Measurements from ENCODE around the gene RSPH6A.

RSPH6A gene

DNA sequence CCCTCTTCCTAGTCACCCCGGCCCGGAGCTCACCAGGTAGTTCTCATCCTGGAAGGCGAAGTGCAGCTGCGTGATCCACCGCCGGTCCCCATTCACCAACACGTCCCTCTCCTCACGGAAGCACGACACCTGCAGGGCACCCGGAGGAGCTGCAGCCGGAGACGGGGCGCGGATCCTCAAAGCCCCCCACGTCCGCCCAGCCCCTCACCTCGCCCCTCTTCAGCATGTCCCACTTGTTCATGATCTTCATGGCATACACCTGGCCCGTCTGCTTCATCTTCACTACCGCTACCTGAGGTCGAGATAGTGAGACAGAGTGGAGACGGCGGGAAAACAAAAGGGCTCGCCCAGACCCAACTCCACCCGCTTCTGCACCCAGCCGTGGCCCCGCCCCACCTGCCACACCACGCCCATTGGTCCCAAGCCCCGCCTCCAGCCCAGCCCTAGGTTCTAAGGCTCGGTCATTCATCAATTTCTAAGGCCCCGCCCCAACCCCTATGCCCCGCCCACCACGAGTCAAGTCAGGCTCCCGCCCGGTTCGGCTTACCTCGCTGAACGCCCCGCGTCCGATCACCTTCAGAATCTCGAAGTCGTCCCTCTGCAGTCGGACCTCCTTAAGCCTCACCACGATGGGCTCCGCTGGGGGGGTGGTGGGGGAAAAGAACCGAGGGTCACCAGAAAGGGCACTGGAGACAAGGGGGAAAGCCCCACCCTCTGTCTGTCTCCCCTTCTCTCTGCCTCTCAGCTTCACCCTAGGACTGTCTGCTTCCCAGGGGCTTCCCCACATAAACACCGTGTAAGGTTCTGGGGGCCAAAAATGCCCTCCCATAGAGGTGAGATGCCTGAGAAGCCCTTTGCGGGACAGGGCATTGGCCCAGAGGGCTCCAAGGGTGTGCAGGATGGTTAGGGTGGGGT, 35.6 kb downstream of the RSPH6A start:
- DNase-seq, result peak; percentile 52

DNA sequence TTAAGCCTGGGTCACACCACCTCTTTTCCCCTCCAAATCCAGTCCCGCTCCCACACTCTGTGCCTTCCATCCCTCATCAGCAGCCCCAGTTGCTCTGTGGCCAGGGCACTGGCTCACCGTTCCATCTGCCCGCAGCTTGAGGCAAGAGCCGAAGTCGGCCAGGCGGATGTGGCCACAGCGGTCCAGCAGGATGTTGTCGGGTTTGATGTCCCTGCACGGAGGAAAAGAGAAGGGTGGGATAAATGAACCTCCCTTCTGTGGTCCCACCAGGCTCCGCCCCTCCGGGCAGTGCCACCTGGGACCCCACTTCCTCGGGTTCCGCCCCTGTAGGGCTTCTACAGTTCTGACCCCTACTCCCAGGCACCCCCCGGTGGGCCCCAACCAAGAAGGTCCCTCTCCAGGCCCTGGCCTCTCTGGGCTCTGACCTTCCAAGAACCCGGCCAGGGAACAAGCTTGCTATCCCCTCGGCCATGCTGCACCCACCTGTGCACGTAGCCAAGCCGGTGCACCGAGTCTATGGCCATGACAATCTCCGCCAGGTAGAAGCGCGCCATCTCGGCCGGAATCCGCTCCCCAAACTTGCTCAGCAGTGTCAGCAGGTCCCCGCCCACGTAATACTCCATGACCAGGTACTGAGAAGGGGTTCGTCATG, 37.0 kb downstream of the RSPH6A start:
- DNase-seq, result no peak

DNA sequence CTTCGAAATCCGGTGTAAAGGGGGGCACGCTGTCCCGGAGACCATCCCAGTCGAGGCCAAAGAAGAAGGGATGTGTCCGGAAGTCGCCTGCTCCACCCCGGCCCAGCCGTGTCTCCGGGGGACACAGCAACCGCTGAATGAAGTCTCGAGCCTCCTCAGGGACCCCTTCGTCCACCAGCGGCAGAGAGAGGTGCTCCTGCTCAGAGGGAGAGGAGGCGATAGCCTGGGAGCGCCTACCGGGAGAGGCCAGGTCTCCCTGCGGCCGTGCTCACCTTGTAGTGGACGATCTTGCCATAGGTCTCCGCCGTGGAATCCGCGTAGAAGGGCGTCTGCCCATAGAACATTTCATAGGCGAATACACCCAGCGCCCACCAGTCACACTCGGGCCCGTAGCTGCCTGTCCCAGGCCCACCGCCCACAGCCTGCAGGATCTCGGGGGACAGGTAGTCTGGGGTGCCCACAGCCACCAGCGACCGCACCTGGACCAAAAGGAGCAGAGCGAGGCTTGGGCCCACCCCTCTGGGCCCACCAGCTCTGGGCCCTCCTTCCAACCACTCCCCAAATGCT, 37.6 kb downstream of the RSPH6A start:
- no peak for DNase-seq

DNA sequence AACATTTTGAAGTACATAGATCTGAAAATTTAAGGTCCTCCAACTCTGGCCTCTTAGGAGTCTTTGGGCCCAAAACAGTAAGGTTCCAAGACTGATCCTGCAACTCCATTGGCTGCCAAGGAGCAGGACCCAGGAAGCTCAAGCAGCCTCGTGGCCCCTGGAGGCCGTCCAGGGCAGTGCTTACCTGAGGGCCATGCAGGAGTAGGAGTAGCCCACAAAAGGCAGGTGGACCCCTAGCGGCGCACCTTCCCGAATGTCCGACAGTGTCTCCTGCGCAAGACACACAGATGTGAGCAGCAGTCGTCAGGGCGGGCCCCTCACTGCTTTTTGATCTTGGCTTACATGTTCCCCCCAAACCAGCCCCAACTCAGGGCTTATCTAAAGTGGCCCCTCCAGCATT, 40.3 kb downstream of the RSPH6A start:
- no peak for DNase-seq

DNA sequence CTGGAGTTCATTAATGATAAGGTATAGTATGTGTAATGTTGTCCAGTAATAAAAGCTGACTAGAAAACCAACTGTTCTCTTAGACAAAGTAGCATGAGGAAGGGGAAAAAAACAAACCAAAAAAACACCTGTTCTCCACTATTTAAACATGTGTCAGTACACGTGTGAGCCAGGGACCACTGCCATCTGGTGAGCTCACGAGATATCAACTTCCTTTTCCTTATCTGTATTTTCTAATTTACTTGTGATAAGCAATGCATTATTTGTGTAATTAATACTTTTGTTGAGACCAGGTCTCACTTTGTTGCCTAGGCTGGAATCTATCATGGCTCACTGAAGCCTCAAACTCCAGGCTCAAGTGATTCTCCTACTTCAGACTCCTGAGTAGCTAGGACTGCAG, 41.7 kb downstream of the RSPH6A start:
- DNase-seq, result no peak

DNA sequence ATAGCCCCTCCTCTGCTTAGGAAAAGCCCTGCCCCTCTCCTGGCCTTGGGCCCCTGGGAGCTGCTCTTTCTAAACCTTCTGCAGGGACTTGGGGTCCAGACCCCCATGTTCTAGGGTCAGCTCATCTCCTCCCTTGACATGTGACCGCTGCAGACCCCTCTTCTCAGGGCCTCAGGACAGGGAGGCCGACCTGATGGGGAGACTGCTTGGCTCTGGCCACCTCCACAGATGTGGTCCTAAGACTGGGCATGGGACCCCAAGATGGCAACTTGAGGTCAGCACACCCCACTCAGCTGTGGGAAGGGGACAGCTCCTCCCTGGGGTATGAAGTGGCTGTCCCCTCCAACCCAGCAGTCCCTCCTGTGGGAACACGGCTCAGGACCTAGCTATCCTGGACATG, 42.2 kb downstream of the RSPH6A start:
- no peak for DNase-seq

DNA sequence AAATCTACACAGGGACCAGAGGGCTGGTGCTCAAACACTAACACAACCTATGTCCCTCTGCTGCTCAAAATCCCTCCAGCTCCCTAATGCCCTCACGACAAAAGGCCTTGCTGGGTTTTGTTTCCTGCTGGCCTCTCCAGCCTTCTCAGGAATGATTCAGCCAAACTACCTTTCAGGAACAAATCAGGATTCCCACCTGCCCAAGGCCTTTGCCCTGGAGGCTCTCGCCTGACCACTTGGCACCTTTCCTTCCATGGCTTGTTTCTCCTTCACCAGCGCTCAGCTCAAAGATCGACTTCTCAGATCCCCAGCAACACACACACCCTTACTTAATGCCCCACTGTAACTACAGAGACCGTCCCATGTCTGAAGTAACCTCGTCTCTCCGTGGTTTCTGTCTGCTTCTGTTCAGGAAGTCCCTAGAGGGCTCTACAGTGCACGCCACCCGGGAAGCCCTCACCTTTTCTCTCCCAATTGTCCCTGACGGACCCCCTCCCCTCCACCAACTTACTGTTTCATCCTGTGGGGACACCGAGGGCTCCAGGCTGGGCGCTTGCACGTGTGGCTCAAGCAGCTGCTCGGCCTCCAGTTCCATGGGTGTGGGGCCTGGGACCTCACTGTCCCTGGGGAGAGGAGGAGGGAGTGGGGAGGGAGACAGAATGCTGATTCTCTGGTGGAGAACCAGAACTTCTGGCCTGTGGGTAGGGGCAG, 42.8 kb downstream of the RSPH6A start:
- DNase-seq, result no peak

DNA sequence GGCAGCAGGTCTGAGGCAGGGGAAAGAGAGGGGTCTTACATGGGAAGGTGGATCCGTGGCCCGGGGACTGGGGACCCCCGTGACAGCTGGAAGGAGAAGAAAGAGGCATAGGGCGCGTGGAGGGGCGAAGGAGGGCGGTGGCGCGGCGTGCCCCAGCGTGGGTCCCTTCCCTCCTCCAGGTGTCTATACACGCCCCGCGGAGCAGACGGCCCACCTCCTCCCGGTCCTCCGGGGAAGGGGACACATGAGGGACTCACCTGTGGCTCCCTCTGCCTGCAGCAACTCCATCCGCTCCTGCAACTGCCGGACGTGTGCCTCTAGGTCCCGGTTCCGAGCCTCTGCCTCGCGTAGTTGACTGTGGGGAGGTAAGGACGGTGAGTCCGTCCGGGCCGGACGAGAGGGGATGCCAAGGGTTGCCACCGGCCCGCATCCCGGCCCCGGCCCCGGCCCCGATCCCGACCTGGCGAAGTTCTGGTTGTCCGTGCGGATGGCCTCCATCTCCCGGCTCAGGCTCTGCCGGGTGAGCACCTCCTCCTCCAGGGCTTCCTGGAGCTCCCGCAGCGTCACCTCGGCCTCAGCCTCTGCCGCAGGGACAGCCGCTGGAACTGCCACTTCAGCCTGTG, 43.7 kb downstream of the RSPH6A start:
- no peak for DNase-seq

DNA sequence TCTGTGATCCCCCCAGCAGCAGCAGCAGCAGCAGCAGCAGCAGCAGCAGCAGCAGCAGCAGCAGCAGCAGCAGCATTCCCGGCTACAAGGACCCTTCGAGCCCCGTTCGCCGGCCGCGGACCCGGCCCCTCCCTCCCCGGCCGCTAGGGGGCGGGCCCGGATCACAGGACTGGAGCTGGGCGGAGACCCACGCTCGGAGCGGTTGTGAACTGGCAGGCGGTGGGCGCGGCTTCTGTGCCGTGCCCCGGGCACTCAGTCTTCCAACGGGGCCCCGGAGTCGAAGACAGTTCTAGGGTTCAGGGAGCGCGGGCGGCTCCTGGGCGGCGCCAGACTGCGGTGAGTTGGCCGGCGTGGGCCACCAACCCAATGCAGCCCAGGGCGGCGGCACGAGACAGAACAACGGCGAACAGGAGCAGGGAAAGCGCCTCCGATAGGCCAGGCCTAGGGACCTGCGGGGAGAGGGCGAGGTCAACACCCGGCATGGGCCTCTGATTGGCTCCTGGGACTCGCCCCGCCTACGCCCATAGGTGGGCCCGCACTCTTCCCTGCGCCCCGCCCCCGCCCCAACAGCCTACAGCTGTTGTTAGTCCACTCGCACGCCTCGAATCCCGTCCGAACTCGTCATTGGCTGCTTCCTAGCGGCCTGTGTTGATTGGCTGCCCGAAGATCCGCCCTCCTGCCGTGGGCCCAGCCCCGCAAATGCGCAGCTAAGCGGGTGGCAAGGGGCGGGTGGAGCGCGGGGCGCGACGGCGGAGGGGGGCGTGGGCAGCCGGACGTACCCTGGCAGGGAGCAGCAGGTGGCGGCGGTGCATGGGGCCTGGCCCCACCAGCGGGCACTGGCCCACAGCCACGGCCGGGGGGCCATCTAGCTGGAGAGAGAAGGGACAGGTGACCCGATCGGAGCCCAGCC, 44.7 kb downstream of the RSPH6A start:
- peak; percentile 89 for DNase-seq

DNA sequence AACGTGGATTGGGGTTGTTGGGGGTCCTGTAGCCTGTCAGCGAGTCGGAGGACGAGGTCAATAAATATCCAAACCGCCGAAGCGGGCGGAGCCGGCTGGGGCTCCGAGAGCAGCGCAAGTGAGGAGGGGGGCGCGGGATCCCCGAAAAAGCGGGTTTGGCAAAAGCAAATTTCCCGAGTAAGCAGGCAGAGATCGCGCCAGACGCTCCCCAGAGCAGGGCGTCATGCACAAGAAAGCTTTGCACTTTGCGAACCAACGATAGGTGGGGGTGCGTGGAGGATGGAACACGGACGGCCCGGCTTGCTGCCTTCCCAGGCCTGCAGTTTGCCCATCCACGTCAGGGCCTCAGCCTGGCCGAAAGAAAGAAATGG, 45.3 kb downstream of the RSPH6A start:
- DNase-seq, result peak; percentile 31

DNA sequence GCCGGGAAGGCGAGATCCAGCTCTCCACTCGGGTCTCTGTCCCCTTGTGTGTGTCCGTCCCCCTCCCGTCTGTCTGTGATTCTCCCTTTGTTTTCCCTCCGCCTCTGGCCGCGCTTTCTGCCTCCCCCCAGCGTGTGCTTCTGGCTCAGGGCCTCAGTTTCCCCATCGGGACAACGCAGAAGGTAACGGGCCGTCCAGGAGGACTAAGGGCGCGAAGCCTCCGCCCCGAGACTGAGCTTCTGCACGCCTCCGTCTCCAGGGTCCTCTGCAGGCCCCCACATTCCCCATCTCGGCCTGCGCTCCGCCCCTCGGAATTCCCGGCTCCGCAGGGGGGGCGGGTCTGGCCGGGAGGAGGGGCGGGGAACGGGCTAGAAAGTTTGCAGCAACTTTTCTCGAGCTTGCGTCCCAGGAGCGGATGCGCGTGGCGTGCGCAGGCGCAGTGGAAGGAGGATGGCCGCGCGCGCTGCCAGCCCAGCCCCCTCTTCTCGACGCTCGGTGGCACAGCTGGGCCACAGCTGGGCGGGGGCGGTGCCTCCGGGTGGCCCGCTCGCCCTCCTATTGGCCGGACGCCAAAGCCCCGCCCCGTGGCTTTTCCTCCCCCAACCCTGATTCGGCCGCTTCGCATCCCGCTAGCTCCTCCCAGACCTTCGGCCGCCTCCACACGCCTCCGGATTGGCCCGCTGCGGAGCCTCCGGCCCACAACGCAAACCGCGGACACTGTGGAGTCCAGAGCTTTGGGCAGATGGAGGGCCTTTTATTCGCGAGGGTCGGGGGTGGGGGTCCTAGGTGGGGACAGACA, 45.9 kb downstream of the RSPH6A start, which contains the start of gene SIX5:
TSS of gene SIX5 (minus strand) at position 269 of the 799 bp plus-strand sequence. CDS start 408 bp downstream, outside the sequence.
- peak; percentile 96 for DNase-seq

DNA sequence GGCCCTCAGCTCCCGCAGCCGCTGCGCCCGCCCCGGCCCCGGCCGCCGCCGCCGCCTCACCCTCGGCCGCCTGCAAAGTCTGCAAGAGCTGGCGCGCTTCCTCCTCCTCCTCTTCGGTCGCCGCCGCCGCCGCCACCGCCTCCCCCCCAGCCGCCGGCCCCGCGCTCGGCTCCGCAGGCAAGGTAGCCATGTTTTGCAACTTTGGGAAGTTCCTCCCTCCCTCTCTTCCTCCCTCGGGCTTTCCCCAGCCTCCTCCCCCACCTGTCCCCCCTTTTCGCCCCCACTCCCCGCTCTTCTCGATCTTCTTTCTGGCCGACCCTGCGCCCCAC, 46.5 kb downstream of the RSPH6A start:
- peak; percentile 55 for DNase-seq

DNA sequence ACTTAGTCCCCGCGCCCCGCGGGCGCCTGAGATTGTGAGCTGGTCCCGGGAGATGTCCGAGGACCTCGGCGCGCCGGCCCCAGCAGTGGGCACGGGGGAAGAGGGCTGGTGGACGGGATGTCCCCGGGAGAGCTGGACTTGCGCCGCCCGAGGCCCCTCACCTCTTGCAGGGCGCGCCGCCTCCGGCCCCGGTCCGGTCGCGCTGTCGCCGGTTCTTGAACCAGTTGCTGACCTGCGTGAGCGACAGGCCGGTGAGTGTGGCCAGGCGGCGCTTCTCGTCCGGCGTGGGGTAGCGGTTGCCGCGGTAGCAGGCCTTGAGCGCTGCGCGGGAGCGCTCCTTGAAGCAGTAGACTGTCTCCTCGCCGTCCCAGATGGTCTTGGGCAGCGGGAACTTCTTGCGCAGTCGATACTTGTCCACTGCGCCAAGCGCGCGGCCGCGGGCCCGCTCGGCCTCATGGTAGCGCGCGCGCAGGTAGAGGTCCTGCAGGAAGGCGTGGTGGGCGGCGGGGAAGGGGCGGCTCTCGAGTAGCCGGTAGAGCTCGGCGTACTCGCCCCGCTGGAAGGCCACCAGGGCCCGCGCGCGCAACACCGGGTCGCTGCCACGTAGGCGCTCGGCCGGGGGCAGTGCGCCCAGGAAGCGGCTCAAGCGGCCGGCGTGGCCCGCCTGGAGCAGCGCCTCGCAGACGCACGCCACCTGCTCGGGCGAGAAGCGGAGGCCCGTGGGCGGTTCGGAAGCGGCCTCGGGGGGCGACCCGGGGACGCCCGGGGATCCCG, 47.0 kb downstream of the RSPH6A start:
- DNase-seq, result peak; percentile 61

DNA sequence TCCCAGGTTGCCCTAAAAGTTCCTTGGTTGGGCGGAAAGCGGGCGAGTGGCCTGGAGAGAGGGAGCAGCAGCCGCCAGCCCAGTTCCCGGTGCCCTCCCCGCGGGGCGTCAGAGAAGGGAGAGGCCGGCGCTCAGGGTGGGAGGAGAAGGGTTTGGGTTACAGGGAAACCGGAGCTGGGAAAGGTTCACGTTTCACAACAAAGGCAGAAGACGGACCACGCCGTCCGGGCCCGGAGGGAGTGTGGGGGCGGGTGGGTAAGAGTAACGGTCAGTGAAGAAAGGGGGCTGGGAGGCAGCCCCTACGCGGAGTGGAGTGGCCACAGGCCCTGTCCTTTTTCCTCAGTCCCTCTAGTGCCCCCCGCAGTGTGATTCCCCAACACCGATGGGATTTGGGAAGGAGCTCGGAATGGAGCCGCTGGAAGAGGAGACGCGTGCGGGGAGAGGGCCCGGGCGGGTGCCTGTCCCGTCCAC, 47.7 kb downstream of the RSPH6A start:
- DNase-seq, result peak; percentile 86

DNA sequence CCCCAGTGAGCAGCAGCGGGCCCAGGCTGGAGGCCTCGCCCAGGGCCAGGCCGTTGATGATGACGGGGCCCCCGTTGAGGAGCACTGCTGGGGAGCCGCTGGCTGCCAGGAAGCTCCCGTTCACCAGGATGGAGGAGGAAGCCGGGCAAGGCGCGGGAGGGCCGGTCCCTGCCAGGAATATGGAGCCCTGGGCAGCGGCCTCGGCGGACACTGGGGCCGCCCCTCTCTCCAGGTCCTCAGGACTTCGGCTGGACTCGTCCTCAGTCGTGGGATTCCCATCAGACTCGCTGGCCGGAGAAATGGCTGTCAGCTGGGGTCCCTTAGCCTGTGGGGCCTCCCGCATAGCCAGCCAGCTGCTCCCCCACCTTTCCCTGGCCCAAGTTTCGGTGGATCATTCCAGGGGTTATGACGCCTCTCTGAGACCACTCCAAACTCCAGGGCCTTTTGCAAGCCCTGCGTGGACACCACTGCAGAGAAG, 48.2 kb downstream of the RSPH6A start:
- peak; percentile 31 for DNase-seq

DNA sequence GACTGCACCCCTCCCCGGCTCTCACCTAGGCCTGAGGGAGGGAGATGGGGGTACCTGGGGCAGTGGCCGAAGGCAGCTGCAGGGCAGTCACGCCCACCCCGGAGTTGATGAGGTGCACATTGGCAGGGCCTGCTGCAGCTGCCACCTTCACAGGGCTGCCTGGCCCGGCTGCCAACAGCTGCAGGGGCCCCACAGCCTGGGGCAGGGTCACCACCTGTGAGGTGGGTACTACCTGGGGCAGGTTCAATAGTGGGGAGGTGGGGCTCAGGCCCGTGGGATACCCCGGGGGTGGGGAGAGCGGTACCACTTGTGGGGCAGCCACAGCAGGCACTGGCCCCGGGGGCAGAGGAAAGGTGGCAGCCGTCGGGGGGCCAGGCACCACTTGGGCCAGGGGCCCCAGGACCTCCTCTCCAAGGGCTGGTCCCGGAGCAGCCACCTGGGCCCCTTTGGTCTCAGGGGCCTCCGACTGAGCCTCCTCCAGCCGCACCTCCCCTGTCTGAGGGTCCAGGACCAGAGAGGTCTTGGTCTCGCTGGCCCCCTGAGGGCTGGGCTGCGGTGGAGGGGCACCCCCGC, 48.7 kb downstream of the RSPH6A start:
- DNase-seq, result no peak

DNA sequence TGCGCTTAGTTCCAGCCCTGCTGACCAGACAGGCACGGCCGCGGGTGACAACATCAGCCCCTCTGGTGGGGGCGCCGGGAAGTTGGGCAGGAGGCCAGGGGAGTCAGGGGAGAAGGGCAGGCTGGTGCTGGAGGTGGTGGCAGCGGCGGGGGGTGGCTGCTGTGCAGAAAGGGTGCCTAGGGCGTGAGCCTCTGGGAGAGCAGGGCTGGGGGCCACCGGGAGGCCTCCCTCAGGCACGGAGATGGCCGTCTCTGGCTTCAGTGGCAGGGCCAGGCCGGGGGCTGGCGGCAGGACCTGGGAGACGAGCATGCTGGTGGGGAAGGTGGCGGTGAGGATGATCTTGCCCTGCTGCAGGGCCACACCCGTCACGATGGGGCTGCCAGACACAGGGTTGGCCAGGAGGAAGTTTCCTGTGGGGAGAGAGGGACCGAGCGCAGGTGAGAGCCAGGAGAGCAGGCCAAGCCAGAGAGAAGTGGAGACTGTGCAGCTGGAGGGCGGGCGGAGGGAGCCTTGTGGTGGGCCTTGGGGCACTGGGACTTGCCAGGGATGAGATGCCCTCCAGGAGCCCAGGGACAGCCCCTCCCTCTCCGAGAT, 49.3 kb downstream of the RSPH6A start:
- DNase-seq, result no peak

DNA sequence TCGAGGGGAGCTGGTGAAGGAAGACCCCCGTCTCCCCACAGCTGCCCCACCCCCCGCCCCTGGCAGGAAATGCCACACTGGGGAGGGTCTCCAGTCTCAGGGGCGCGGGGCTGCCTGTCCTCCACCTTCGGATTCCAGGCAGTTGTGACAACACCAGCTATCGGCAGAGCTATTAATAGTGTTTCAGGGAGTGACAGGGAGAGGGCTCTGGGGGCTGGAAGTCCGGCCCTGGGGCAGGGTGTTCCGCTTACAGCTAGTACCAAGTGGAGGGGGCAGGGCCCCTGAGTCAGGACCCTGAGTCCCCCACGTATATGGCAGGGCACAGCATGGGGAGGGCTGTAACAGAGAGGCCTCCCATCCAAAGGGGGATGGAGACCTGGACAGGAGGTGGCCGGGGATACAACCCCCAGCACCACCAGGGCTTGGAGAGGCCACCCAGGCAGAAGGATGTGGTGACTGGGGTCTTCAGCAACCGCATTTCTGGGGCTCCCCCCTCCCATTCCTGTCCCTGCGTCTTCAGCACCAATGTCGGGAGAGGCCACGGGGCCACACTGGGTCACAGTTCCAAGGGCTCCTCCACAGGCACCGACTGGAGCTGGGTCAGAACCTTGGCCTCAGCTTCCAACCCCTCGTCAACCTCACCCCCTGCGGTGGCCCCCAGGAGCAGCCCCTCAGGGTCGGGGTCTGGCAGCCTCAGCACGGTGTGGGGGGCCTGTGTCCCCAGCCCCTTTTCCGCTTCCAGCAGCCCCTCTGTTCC, 50.0 kb downstream of the RSPH6A start:
- DNase-seq, result no peak
